WTC11 (cell line): ENCODE results near the gene CGNL1. TPM values are rescaled to one million over a fixed set of nuclear protein-coding genes. Genes with fewer than 3 reads are reported as not detected.

Experiments
- ATAC-seq: fragments of 200-7000 bp; cut with Tn5 transposase; 2 replicates; pipeline ENCODE4 v1.10.0; 2021; ENCODE audit warnings: mild to moderate bottlenecking, moderate library complexity
- CTCF ChIA-PET: fragments of 300-600 bp; sonication (Branson Sonifier 250); formaldehyde crosslinking; loops from one replicate; lab custom pipeline; 2021; ENCODE audit warnings: antibody characterized with exemption; lab: Charles Lee
- POLR2A ChIA-PET: fragments of 350-600 bp; sonication (Branson Sonifier 250); formaldehyde crosslinking; loops from one replicate; lab custom pipeline; 2021; ENCODE audit warnings: antibody characterized with exemption; lab: Charles Lee
- DNase-seq: peaks from one replicate; pipeline ENCODE4 v3.0.0; 2021; ENCODE audit warnings: low spot score
- H3K27ac Mint-ChIP-seq: 2 replicates; pipeline ENCODE4 v1.8.0; 2021; ENCODE audit warnings: mixed read lengths
- H3K27me3 Mint-ChIP-seq: 2 replicates; pipeline ENCODE4 v1.8.0; 2021; ENCODE audit warnings: low read depth, mild to moderate bottlenecking, moderate library complexity, mixed read lengths
- H3K36me3 Mint-ChIP-seq: 2 replicates; pipeline ENCODE4 v1.8.0; 2021; ENCODE audit warnings: mixed read lengths
- H3K4me1 Mint-ChIP-seq: 2 replicates; pipeline ENCODE4 v1.8.0; 2022; ENCODE audit warnings: mixed read lengths
- H3K4me3 Mint-ChIP-seq: 2 replicates; pipeline ENCODE4 v1.8.0; 2021; ENCODE audit warnings: mild to moderate bottlenecking, moderate library complexity, mixed read lengths
- H3K9me3 Mint-ChIP-seq: 2 replicates; pipeline ENCODE4 v1.8.0; 2021; ENCODE audit warnings: mixed read lengths
- CREB1 ChIP-seq: sonication (generic); formaldehyde crosslinking; IDR thresholded peaks from 2 replicates; pipeline ENCODE4 v1.8.0; 2023; ENCODE audit warnings: mild to moderate bottlenecking, missing genetic modification reagents
- CREM ChIP-seq: sonication (generic); formaldehyde crosslinking; IDR thresholded peaks from 2 replicates; pipeline ENCODE4 v1.8.1; 2022; ENCODE audit warnings: mild to moderate bottlenecking, missing genetic modification reagents, moderate library complexity
- ELF4 ChIP-seq: sonication (generic); formaldehyde crosslinking; IDR thresholded peaks from 2 replicates; pipeline ENCODE4 v1.8.1; 2022; ENCODE audit warnings: low read depth, mild to moderate bottlenecking, moderate library complexity, missing genetic modification reagents
- ESRRA ChIP-seq: sonication (generic); formaldehyde crosslinking; IDR thresholded peaks from 2 replicates; pipeline ENCODE4 v1.8.1; 2022; ENCODE audit warnings: mild to moderate bottlenecking, missing genetic modification reagents, borderline replicate concordance
- GRHL2 ChIP-seq: fragments of 250-450 bp; sonication (Bioruptor Pico); IDR thresholded peaks from 2 replicates; pipeline ENCODE4 v1.8.0; 2022; ENCODE audit warnings: mild to moderate bottlenecking, moderate library complexity; ENCODE audit not compliant: insufficient replicate concordance, severe bottlenecking
- JAZF1 ChIP-seq: fragments of 250-450 bp; sonication (Bioruptor Pico); IDR thresholded peaks from 2 replicates; pipeline ENCODE4 v1.9.0; 2021; ENCODE audit warnings: moderate library complexity, mild to moderate bottlenecking, inconsistent platforms
- MAX ChIP-seq: sonication (generic); formaldehyde crosslinking; IDR thresholded peaks from 2 replicates; pipeline ENCODE4 v1.8.0; 2022; ENCODE audit warnings: mild to moderate bottlenecking, missing genetic modification reagents
- NR1H2 ChIP-seq: sonication (generic); formaldehyde crosslinking; IDR thresholded peaks from 2 replicates; pipeline ENCODE4 v1.9.0; 2021; ENCODE audit warnings: mild to moderate bottlenecking, moderate library complexity, missing genetic modification reagents
- PRRX2 ChIP-seq: fragments of 250-450 bp; sonication (Bioruptor Pico); IDR thresholded peaks from 2 replicates; pipeline ENCODE4 v1.8.0; 2021; ENCODE audit warnings: mild to moderate bottlenecking
- RORB ChIP-seq: fragments of 250-450 bp; sonication (Bioruptor Pico); IDR thresholded peaks from 2 replicates; pipeline ENCODE4 v1.9.0; 2021; ENCODE audit warnings: mild to moderate bottlenecking
- STAT6 ChIP-seq: sonication (generic); formaldehyde crosslinking; conservative IDR thresholded peaks from 2 replicates; pipeline ENCODE4 v1.8.1; 2023; ENCODE audit warnings: mild to moderate bottlenecking, low read depth, missing genetic modification reagents, moderate library complexity
- USF1 ChIP-seq: sonication (generic); formaldehyde crosslinking; IDR thresholded peaks from 2 replicates; pipeline ENCODE4 v1.8.0; 2022; ENCODE audit warnings: mild to moderate bottlenecking, missing genetic modification reagents
- USF2 ChIP-seq: sonication (generic); formaldehyde crosslinking; IDR thresholded peaks from 2 replicates; pipeline ENCODE4 v1.8.1; 2023; ENCODE audit warnings: mild to moderate bottlenecking, missing genetic modification reagents, moderate library complexity
- ZMAT4 ChIP-seq: fragments of 250-450 bp; sonication (Bioruptor Pico); IDR thresholded peaks from 2 replicates; pipeline ENCODE4 v1.9.0; 2021; ENCODE audit warnings: mild to moderate bottlenecking
- ZNF138 ChIP-seq: sonication (generic); formaldehyde crosslinking; conservative IDR thresholded peaks from 2 replicates; pipeline ENCODE4 v1.8.1; 2022; ENCODE audit warnings: mild to moderate bottlenecking, moderate library complexity, missing genetic modification reagents
- ZNF532 ChIP-seq: fragments of 250-450 bp; sonication (Bioruptor Pico); IDR thresholded peaks from 2 replicates; pipeline ENCODE4 v1.9.0; 2021; ENCODE audit warnings: mild to moderate bottlenecking, borderline replicate concordance
- ZNF671 ChIP-seq: fragments of 250-450 bp; sonication (Bioruptor Pico); IDR thresholded peaks from 2 replicates; pipeline ENCODE4 v1.8.0; 2021; ENCODE audit warnings: mild to moderate bottlenecking
- total RNA-seq: library from RNA; stranded (reverse); gene quantifications from 3 replicates; pipeline ENCODE4 v1.2.3, GENCODE V29; 2021

CGNL1 gene
- total RNA-seq, 1 experiment from 2014 or later, result 57.3 TPM

- Mint-ChIP-seq H3K9me3 (no peaks in the 10 kb centered on the region), H3K4me1 (peaks cover 21% of the 10 kb centered on the region), H3K36me3 (peaks cover 6% of the 10 kb centered on the region; the same call in 1 of the 2 replicates), H3K4me3 (no peak overlapping the region), H3K27ac (peak overlapping the region; percentile 57; the same call in 1 of the 2 replicates), H3K27me3 (no peaks in the 10 kb centered on the region)
- CTCF ChIA-PET, result interaction anchor here (0.8 to 2.3 kb wide), 9 partner anchors 8 to 145 kb away, joined by 3 to 11 read pairs (median 8); no protein-coding TSS in a partner anchor
- POLR2A ChIA-PET, result no interaction called here
- peak; percentile 96 for ATAC-seq
- TF ChIP-seq RORB (CRISPR knock-in tag), result no peak
- TF ChIP-seq USF2 (CRISPR knock-in tag), result no peak
- no peak for TF ChIP-seq ZNF671 (CRISPR knock-in tag)
- no peak for TF ChIP-seq ZNF138 (CRISPR knock-in tag)
- TF ChIP-seq MAX (CRISPR knock-in tag), result no peak
- no peak for TF ChIP-seq JAZF1 (CRISPR knock-in tag)
- no peak for TF ChIP-seq GRHL2 (CRISPR knock-in tag)
- TF ChIP-seq NR1H2, result no peak
- TF ChIP-seq ZNF532, result no peak
- no peak for TF ChIP-seq ESRRA (CRISPR knock-in tag)
- TF ChIP-seq CREB1 (CRISPR knock-in tag), result no peak
- TF ChIP-seq ZMAT4, result no peak
- TF ChIP-seq ELF4 (CRISPR knock-in tag), result no peak
- TF ChIP-seq USF1 (CRISPR knock-in tag), result no peak
- TF ChIP-seq CREM (CRISPR knock-in tag), result no peak
- TF ChIP-seq STAT6 (CRISPR knock-in tag), result no peak
- DNase-seq, result peak; percentile 44
Measured at GRCh38 chr15:57485869-57486268, 109.6 kb downstream of the CGNL1 start.

GRCh38 chr15:57486833-57487232, 110.5 kb downstream of the CGNL1 start:
- DNase-seq (no peak), ATAC-seq (no peak)
- TF ChIP-seq PRRX2 (CRISPR knock-in tag), result no peak
- TF ChIP-seq, all 79 proteins: peak for 0
- ChIA-PET POLR2A (no interaction called here), CTCF (interaction anchor here (0.7 to 2.3 kb wide), 11 partner anchors 9 to 146 kb away, joined by 3 to 11 read pairs (median 4); partner anchors contain the start of gene CGNL1)
- no peaks in the 10 kb centered on the region for H3K27me3 Mint-ChIP-seq
- no peaks in the 10 kb centered on the region; the same call in 1 of the 2 replicates for H3K36me3 Mint-ChIP-seq
- no peak overlapping the region for H3K4me3 Mint-ChIP-seq
- no peaks in the 10 kb centered on the region for H3K9me3 Mint-ChIP-seq
- H3K27ac Mint-ChIP-seq, result peak overlapping the region; percentile 57
- H3K4me1 Mint-ChIP-seq, result peaks cover 21% of the 10 kb centered on the region
